ENCODE results near the gene RFC4.

Gene RFC4

DNA sequence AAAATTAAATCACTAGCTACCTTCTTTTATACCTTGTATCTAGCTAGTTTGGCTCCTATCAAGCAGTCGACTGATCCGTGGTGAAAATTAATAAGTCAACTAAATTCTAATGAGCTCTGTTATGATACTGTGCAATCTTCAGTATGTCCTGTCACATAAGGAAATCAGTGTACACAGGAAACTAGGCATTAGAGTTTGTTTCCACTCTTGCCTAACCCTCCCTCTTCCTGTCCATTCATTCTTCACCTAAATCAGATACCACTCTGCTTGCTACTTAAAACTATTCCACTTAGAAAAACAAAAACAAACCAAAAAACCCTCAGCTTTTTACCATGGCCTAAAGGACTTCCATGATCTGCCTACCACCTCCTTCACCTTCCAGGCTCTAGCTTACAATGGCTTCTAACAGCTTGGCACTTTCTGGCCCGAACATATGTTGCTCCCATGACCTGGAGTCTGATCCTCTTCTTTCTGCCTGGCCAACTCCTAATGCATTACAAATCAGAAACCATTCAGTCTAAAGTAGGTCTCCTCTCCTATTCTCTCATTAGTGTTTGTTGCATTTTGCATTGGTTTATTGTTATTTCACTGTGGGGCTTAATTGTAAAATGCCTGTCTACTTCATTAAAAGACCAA, 7.9 kb downstream of the RFC4 start:
- Histone ChIP-seq H3K9me2 (replicated peaks; ENCODE audit: insufficient read depth, low read length) (no peaks in the 10 kb centered on the region), H3F3A (ENCODE audit: insufficient read depth, low read length) (peaks cover 1% of the 10 kb centered on the region; the same call in 1 of the 2 replicates), H3K27me3 (replicated peaks; ENCODE audit: insufficient read depth, low read length) (no peaks in the 10 kb centered on the region), H2AFZ (ENCODE audit: low read length) (no peak overlapping the region), H4K20me1 (ENCODE audit: insufficient read depth, low read length) (no peaks in the 10 kb centered on the region), H3K9ac (ENCODE audit: low read length) (no peak overlapping the region), H3K4me1 (ENCODE audit: low read length) (peaks cover 11% of the 10 kb centered on the region), H3K79me2 (ENCODE audit: low read length) (peaks cover 54% of the 10 kb centered on the region), H3K9me3 (replicated peaks; ENCODE audit: insufficient read depth, low read length) (no peaks in the 10 kb centered on the region), H3K27ac (ENCODE audit: low read length) (no peak overlapping the region), H3K4me2 (ENCODE audit: low read depth, low read length) (no peak overlapping the region), H3K4me3 (ENCODE audit: low read length) (no peak overlapping the region), H3K36me3 (replicated peaks; ENCODE audit: insufficient read depth, low read length) (peaks cover 25% of the 10 kb centered on the region)
- no peak for DNase-seq
- TF ChIP-seq EZH2phosphoT487 (IDR thresholded peaks at IDR 0.05; ENCODE audit: low read length) (no peak), EZH2 (optimal IDR thresholded peaks at IDR 0.05; ENCODE audit: low read depth, low read length) (no peak)
- TF ChIP-seq, protein P1, sequence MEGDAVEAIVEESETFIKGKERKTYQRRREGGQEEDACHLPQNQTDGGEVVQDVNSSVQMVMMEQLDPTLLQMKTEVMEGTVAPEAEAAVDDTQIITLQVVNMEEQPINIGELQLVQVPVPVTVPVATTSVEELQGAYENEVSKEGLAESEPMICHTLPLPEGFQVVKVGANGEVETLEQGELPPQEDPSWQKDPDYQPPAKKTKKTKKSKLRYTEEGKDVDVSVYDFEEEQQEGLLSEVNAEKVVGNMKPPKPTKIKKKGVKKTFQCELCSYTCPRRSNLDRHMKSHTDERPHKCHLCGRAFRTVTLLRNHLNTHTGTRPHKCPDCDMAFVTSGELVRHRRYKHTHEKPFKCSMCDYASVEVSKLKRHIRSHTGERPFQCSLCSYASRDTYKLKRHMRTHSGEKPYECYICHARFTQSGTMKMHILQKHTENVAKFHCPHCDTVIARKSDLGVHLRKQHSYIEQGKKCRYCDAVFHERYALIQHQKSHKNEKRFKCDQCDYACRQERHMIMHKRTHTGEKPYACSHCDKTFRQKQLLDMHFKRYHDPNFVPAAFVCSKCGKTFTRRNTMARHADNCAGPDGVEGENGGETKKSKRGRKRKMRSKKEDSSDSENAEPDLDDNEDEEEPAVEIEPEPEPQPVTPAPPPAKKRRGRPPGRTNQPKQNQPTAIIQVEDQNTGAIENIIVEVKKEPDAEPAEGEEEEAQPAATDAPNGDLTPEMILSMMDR (IDR thresholded peaks at IDR 0.05; ENCODE audit: low read length): no peak

GRCh38 chr3:186790261-186790981, 15.9 kb downstream of the RFC4 start:
- Histone ChIP-seq H3K79me2 (ENCODE audit: low read length) (peaks cover 38% of the 10 kb centered on the region), H3K4me2 (ENCODE audit: low read depth, low read length) (no peak overlapping the region), H3F3A (ENCODE audit: insufficient read depth, low read length) (peaks cover 80% of the 10 kb centered on the region), H3K9me2 (replicated peaks; ENCODE audit: insufficient read depth, low read length) (no peaks in the 10 kb centered on the region), H3K27me3 (replicated peaks; ENCODE audit: insufficient read depth, low read length) (no peaks in the 10 kb centered on the region), H4K20me1 (ENCODE audit: insufficient read depth, low read length) (peaks cover 59% of the 10 kb centered on the region), H3K4me1 (ENCODE audit: low read length) (peaks cover 19% of the 10 kb centered on the region), H3K9me3 (replicated peaks; ENCODE audit: insufficient read depth, low read length) (no peaks in the 10 kb centered on the region), H3K9ac (ENCODE audit: low read length) (no peak overlapping the region), H2AFZ (ENCODE audit: low read length) (no peak overlapping the region), H3K4me3 (ENCODE audit: low read length) (no peak overlapping the region), H3K27ac (ENCODE audit: low read length) (peak overlapping the region; percentile 17; the same call in 1 of the 2 replicates), H3K36me3 (replicated peaks; ENCODE audit: insufficient read depth, low read length) (peaks cover 47% of the 10 kb centered on the region)
- peak; percentile 54 for DNase-seq
- no peak for TF ChIP-seq EZH2phosphoT487 (IDR thresholded peaks at IDR 0.05; ENCODE audit: low read length)
- TF ChIP-seq, protein P1 (IDR thresholded peaks at IDR 0.05; ENCODE audit: low read length): no peak
- TF ChIP-seq EZH2 (optimal IDR thresholded peaks at IDR 0.05; ENCODE audit: low read depth, low read length): no peak

DNA sequence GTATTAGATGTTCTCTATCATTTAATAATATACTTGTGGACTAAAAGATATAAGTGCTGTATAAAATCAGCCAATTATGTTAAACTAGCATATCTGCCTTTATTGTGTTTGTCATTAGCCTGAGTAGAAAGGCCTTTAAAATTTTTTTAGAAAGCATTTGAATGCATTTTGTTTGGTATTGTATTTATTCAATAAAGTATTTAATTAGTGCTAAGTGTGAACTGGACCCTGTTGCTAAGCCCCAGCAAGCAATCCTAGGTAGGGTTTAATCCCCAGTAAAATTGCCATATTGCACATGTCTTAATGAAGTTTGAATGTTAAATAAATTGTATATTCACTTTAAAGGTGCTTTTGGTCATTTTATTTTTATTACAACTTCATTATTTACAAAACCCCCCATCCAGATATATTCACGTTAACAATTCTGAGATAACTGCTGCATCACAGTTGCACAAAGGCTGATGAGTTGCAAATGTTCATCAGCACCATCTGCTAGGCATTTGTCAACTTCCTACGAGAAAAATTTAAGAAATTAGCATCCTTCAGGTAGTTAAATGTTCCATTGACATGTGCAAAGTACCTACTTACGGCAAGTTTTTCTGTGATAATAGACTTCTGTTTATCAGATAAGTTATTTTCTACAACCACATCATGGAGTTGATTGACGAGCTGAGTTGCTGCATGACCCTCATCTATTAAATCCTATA, 16.6 kb downstream of the RFC4 start:
- H2AFZ ChIP-seq (ENCODE audit: low read length): no peak overlapping the region
- no peak overlapping the region for H3K4me3 ChIP-seq (ENCODE audit: low read length)
- peaks cover 45% of the 10 kb centered on the region for H3K79me2 ChIP-seq (ENCODE audit: low read length)
- no peaks in the 10 kb centered on the region for H3K9me3 ChIP-seq (replicated peaks; ENCODE audit: insufficient read depth, low read length)
- H3K4me1 ChIP-seq (ENCODE audit: low read length): peaks cover 19% of the 10 kb centered on the region
- H3K4me2 ChIP-seq (ENCODE audit: low read depth, low read length): no peak overlapping the region
- peak overlapping the region; percentile 17; the same call in 1 of the 2 replicates for H3K27ac ChIP-seq (ENCODE audit: low read length)
- TF ChIP-seq, protein P1 (IDR thresholded peaks at IDR 0.05; ENCODE audit: low read length): no peak
- TF ChIP-seq EZH2phosphoT487 (IDR thresholded peaks at IDR 0.05; ENCODE audit: low read length) (no peak), EZH2 (optimal IDR thresholded peaks at IDR 0.05; ENCODE audit: low read depth, low read length) (no peak)
- no peaks in the 10 kb centered on the region for H3K9me2 ChIP-seq (replicated peaks; ENCODE audit: insufficient read depth, low read length)
- peaks cover 53% of the 10 kb centered on the region for H3K36me3 ChIP-seq (replicated peaks; ENCODE audit: insufficient read depth, low read length)
- peaks cover 67% of the 10 kb centered on the region for H4K20me1 ChIP-seq (ENCODE audit: insufficient read depth, low read length)
- H3F3A ChIP-seq (ENCODE audit: insufficient read depth, low read length): peaks cover 87% of the 10 kb centered on the region
- DNase-seq: no peak
- no peak overlapping the region for H3K9ac ChIP-seq (ENCODE audit: low read length)
- H3K27me3 ChIP-seq (replicated peaks; ENCODE audit: insufficient read depth, low read length): no peaks in the 10 kb centered on the region
